H9 (cell line): Measurements from ENCODE around the gene GCNT3. TPM values are rescaled to one million over a fixed set of nuclear protein-coding genes. Genes with fewer than 3 reads are reported as not detected.

Source experiments
- DNase-seq: peaks from one replicate; pipeline ENCODE4 v3.0.0-alpha.2; 2017
- H2AFZ ChIP-seq: one replicate; pipeline ENCODE4 v1.6.1; 2013; ENCODE audit warnings: mild to moderate bottlenecking, low read length, control low read depth, moderate library complexity
- H2AK5ac ChIP-seq: 2 replicates; pipeline ENCODE4 v1.6.1; 2013; ENCODE audit warnings: low read length, control low read depth, mixed read lengths; ENCODE audit not compliant: insufficient read length
- H2BK120ac ChIP-seq: one replicate; pipeline ENCODE4 v1.6.1; 2013; ENCODE audit warnings: low read depth, mild to moderate bottlenecking, low read length, control low read depth, inconsistent platforms; ENCODE audit not compliant: poor library complexity, severe bottlenecking
- H2BK12ac ChIP-seq: 2 replicates; pipeline ENCODE4 v1.6.1; 2013; ENCODE audit warnings: low read length, control low read depth, mixed read lengths, low read depth; ENCODE audit not compliant: insufficient read length
- H2BK15ac ChIP-seq: 2 replicates; pipeline ENCODE4 v1.6.1; 2013; ENCODE audit warnings: low read depth, low read length, control low read depth
- H2BK20ac ChIP-seq: one replicate; pipeline ENCODE4 v1.6.1; 2013; ENCODE audit warnings: low read depth, mild to moderate bottlenecking, low read length, control low read depth, inconsistent platforms; ENCODE audit not compliant: poor library complexity, severe bottlenecking
- H2BK5ac ChIP-seq: 2 replicates; pipeline ENCODE4 v1.6.1; 2013; ENCODE audit warnings: low read length, control low read depth, mixed read lengths; ENCODE audit not compliant: insufficient read length
- H3K14ac ChIP-seq: 2 replicates; pipeline ENCODE4 v1.6.1; 2013; ENCODE audit warnings: low read length, control low read depth; ENCODE audit not compliant: insufficient read depth
- H3K18ac ChIP-seq: 2 replicates; pipeline ENCODE4 v1.6.1; 2013; ENCODE audit warnings: low read depth, mild to moderate bottlenecking, mixed read lengths, low read length, control low read depth; ENCODE audit not compliant: insufficient read length
- H3K23ac ChIP-seq: 2 replicates; pipeline ENCODE4 v1.6.1; 2013; ENCODE audit warnings: low read length, control low read depth, mixed read lengths, low read depth; ENCODE audit not compliant: insufficient read length
- H3K23me2 ChIP-seq: 2 replicates; pipeline ENCODE4 v1.6.1; 2013; ENCODE audit warnings: low read depth, mild to moderate bottlenecking, mixed read lengths, low read length, control low read depth; ENCODE audit not compliant: insufficient read length, poor library complexity, severe bottlenecking
- H3K27ac ChIP-seq: 2 replicates; pipeline ENCODE4 v1.5.1; 2013; ENCODE audit warnings: low read length, control low read depth, mixed read lengths, low read depth; ENCODE audit not compliant: insufficient read length
- H3K27me3 ChIP-seq: 2 replicates; pipeline ENCODE4 v1.6.1; 2013; ENCODE audit warnings: low read length, control low read depth, inconsistent platforms; ENCODE audit not compliant: insufficient read depth
- H3K4ac ChIP-seq: 2 replicates; pipeline ENCODE4 v1.6.1; 2013; ENCODE audit warnings: low read depth, mild to moderate bottlenecking, control low read depth, inconsistent platforms, low read length, moderate library complexity
- H3K4me1 ChIP-seq: 2 replicates; pipeline ENCODE4 v1.6.1; 2013; ENCODE audit warnings: low read length, control low read depth, inconsistent platforms; ENCODE audit not compliant: insufficient read depth
- H3K4me2 ChIP-seq: 2 replicates; pipeline ENCODE4 v1.6.1; 2013; ENCODE audit warnings: low read length, control low read depth, mixed read lengths; ENCODE audit not compliant: insufficient read length, insufficient read depth
- H3K56ac ChIP-seq: 2 replicates; pipeline ENCODE4 v1.6.1; 2013; ENCODE audit warnings: low read depth, mild to moderate bottlenecking, mixed read lengths, low read length, control low read depth; ENCODE audit not compliant: insufficient read length
- H3K79me1 ChIP-seq: 2 replicates; pipeline ENCODE4 v1.6.1; 2013; ENCODE audit warnings: low read depth, mild to moderate bottlenecking, moderate library complexity, low read length, control low read depth, inconsistent platforms; ENCODE audit not compliant: insufficient read depth, poor library complexity, severe bottlenecking
- H3K79me2 ChIP-seq: 2 replicates; pipeline ENCODE4 v1.6.1; 2013; ENCODE audit warnings: low read length, control low read depth, inconsistent platforms; ENCODE audit not compliant: insufficient read depth
- H3K9ac ChIP-seq: 2 replicates; pipeline ENCODE4 v1.6.1; 2013; ENCODE audit warnings: low read length, control low read depth, mixed read lengths; ENCODE audit not compliant: insufficient read length; ENCODE audit errors: extremely low read depth
- H3K9me3 ChIP-seq: one replicate; pipeline ENCODE4 v1.6.1; 2013; ENCODE audit warnings: low read depth, low read length, inconsistent platforms; ENCODE audit not compliant: control insufficient read depth
- H3T11ph ChIP-seq: one replicate; pipeline ENCODE4 v1.6.1; 2013; ENCODE audit warnings: mild to moderate bottlenecking, low read length, control low read depth, inconsistent platforms
- H4K20me1 ChIP-seq: one replicate; pipeline ENCODE4 v1.6.1; 2013; ENCODE audit not compliant: control insufficient read depth, insufficient read length, insufficient read depth
- H4K5ac ChIP-seq: 2 replicates; pipeline ENCODE4 v1.6.1; 2013; ENCODE audit warnings: low read depth, mild to moderate bottlenecking, mixed read lengths, low read length, control low read depth; ENCODE audit not compliant: insufficient read length
- H4K8ac ChIP-seq: replicated peaks from 2 replicates; pipeline ENCODE4 v1.6.1; 2013; ENCODE audit warnings: low read length, control low read depth, mixed read lengths, low read depth; ENCODE audit not compliant: insufficient read length
- H4K91ac ChIP-seq: 2 replicates; pipeline ENCODE4 v1.6.1; 2013; ENCODE audit warnings: low read depth, mild to moderate bottlenecking, moderate library complexity, mixed read lengths, low read length, control low read depth; ENCODE audit not compliant: insufficient read length
- H3K27ac Mint-ChIP-seq, 3 experiments: 2 replicates in 2 of 3; 3 replicates in 1 of 3; pipeline ENCODE4 v1.8.0; 2020 to 2021; ENCODE audit warnings: mixed read lengths in 3 of 3, mild to moderate bottlenecking in 1 of 3, moderate library complexity in 1 of 3
- H3K27me3 Mint-ChIP-seq: 2 replicates; pipeline ENCODE4 v1.8.0; 2021; ENCODE audit warnings: low read depth, mild to moderate bottlenecking, moderate library complexity, mixed read lengths
- H3K36me3 Mint-ChIP-seq, 3 experiments: 2 replicates in 2 of 3; 3 replicates in 1 of 3; pipeline ENCODE4 v1.8.0; 2020 to 2021; ENCODE audit warnings: low read depth in 3 of 3, mixed read lengths in 3 of 3; ENCODE audit not compliant: insufficient read depth in 1 of 3
- H3K4me1 Mint-ChIP-seq, 2 experiments: 2 replicates each; pipeline ENCODE4 v1.8.0; 2020; ENCODE audit warnings: mixed read lengths in 2 of 2
- H3K4me3 Mint-ChIP-seq, 2 experiments: 2 replicates in 1 of 2; 3 replicates in 1 of 2; pipeline ENCODE4 v1.8.0; 2020 to 2021; ENCODE audit warnings: mild to moderate bottlenecking in 2 of 2, mixed read lengths in 2 of 2, moderate library complexity in 1 of 2
- H3K9me3 Mint-ChIP-seq, 2 experiments: 2 replicates in 1 of 2; 3 replicates in 1 of 2; pipeline ENCODE4 v1.8.0; 2020; ENCODE audit warnings: mild to moderate bottlenecking in 2 of 2, mixed read lengths in 2 of 2, moderate library complexity in 1 of 2
- WGBS: extraction: QIAGEN DNeasy Blood & Tissue Kit; methylation state at CpG from one replicate; pipeline ENCODE4 v1.1.7; 2013; ENCODE audit warnings: missing lambda C conversion rate, low lambda C conversion rate, mixed read lengths; ENCODE audit not compliant: insufficient read length; ENCODE audit errors: extremely low coverage; 5-methylcytosine and 5-hydroxymethylcytosine counted together
- total RNA-seq: library from RNA; stranded (reverse); gene quantifications from 2 replicates; pipeline ENCODE4 v1.2.1, GENCODE V29; 2021
- TF ChIP-seq, protein P1 (sequence below): fragments of 200-600 bp; sonication (generic); conservative IDR thresholded peaks from 3 replicates; pipeline ENCODE4 v1.8.0; 2021; ENCODE audit warnings: antibody characterized with exemption, mild to moderate bottlenecking

Gene GCNT3
- total RNA-seq, 1 experiment from 2014 or later = not detected

- H2BK120ac ChIP-seq = no peak overlapping the region
- no peaks in the 10 kb centered on the region for H3K9me3 ChIP-seq
- H3K56ac ChIP-seq = no peak overlapping the region
- no peak for DNase-seq
- H3T11ph ChIP-seq = no peak overlapping the region
- Mint-ChIP-seq H3K27me3 (no peaks in the 10 kb centered on the region), H3K9me3 (no peaks in the 10 kb centered on the region), H3K27ac (no peak overlapping the region), H3K36me3 (peaks cover 15 to 57% (median 54%) of the 10 kb centered on the region in 3 experiments; a peak in 6 of 7 replicates), H3K4me3 (no peak overlapping the region), H3K4me1 (no peaks in the 10 kb centered on the region)
- H3K27ac ChIP-seq = no peak overlapping the region
- H3K23ac ChIP-seq = no peak overlapping the region
- H3K4me2 ChIP-seq = no peak overlapping the region
- no peak overlapping the region for H2BK5ac ChIP-seq
- no peak overlapping the region for H3K9ac ChIP-seq
- H3K4ac ChIP-seq = no peak overlapping the region
- H4K5ac ChIP-seq = no peak overlapping the region
- no peak overlapping the region for H2BK12ac ChIP-seq
- H2BK15ac ChIP-seq = no peak overlapping the region
- H4K20me1 ChIP-seq = no peaks in the 10 kb centered on the region
- H3K23me2 ChIP-seq = no peaks in the 10 kb centered on the region
- no peak overlapping the region for H2BK20ac ChIP-seq
- no peak overlapping the region for H3K18ac ChIP-seq
- no peak overlapping the region for H4K91ac ChIP-seq
- no peak overlapping the region for H2AK5ac ChIP-seq
- H3K4me1 ChIP-seq = no peaks in the 10 kb centered on the region
- H3K79me1 ChIP-seq = no peaks in the 10 kb centered on the region
- H2AFZ ChIP-seq = no peak overlapping the region
- WGBS = no CpG with 5 or more reads among the region's 8 CpGs
- H4K8ac ChIP-seq = no peak overlapping the region
- H3K79me2 ChIP-seq = no peaks in the 10 kb centered on the region
- no peak overlapping the region for H3K14ac ChIP-seq
- H3K27me3 ChIP-seq = no peaks in the 10 kb centered on the region
- TF ChIP-seq, protein P1, sequence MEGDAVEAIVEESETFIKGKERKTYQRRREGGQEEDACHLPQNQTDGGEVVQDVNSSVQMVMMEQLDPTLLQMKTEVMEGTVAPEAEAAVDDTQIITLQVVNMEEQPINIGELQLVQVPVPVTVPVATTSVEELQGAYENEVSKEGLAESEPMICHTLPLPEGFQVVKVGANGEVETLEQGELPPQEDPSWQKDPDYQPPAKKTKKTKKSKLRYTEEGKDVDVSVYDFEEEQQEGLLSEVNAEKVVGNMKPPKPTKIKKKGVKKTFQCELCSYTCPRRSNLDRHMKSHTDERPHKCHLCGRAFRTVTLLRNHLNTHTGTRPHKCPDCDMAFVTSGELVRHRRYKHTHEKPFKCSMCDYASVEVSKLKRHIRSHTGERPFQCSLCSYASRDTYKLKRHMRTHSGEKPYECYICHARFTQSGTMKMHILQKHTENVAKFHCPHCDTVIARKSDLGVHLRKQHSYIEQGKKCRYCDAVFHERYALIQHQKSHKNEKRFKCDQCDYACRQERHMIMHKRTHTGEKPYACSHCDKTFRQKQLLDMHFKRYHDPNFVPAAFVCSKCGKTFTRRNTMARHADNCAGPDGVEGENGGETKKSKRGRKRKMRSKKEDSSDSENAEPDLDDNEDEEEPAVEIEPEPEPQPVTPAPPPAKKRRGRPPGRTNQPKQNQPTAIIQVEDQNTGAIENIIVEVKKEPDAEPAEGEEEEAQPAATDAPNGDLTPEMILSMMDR = no peak
Observed at GRCh38 chr15:59668556-59668955, 57.0 kb downstream of the GCNT3 start.

Other genes with a start within 250 kb of the GCNT3 start
- gene MYO1E, start 238.9 kb upstream of the GCNT3 start, total RNA-seq = 235 and 249 TPM in 2 replicates
- 1.0 and 1.7 TPM in 2 replicates for gene FAM81A, start 173.6 kb upstream of the GCNT3 start, total RNA-seq
- gene GTF2A2, start 45.7 kb downstream of the GCNT3 start, total RNA-seq = 144 and 147 TPM in 2 replicates
- gene BNIP2, start 77.5 kb downstream of the GCNT3 start, total RNA-seq = 43.0 and 43.5 TPM in 2 replicates